T-helper 1 cell treated with Interleukin-12 subunit alpha and Interleukin-12 subunit beta and Interleukin-4 antibody, amounts not matched to agents 30 ng/mL and 1 ng/mL, for 36 hours (primary cell): ENCODE results near the gene RABL2A. TPM values are rescaled to one million over a fixed set of nuclear protein-coding genes. Genes with fewer than 3 reads are reported as not detected.
"Not testable (repeated sequence)": the region's sequence is repeated elsewhere in the genome, so short reads cannot be mapped to it uniquely, and the experiment has no call there.

Experiments used
- intact Hi-C: fragments of 100-400 bp; cut with micrococcal nuclease; formaldehyde crosslinking; loops from one replicate; pipeline ENCODE4 v1.15.1; 2024
- total RNA-seq: library from RNA; stranded (reverse); gene quantifications from 2 replicates; pipeline ENCODE4 v1.2.3, GENCODE V29; 2022

The RABL2A gene
- total RNA-seq, 1 donor from 2014 or later = 20.9 TPM

GRCh38 chr2:113606036-113606435 is 21.0 kb upstream of the RABL2A start:
- intact Hi-C loops = loop anchor here (10.0 kb wide), 1 partner anchor 369 kb away; no protein-coding TSS in a partner anchor

GRCh38 chr2:113609822-113610221 is 17.2 kb upstream of the RABL2A start:
- intact Hi-C loops = loop anchor here (10.0 kb wide), 1 partner anchor 365 kb away; no protein-coding TSS in a partner anchor

- intact Hi-C loops = not testable (repeated sequence)
These were observed 6.1 kb upstream of the RABL2A start for GRCh38 chr2:113621002-113621401.

- intact Hi-C loops = not testable (repeated sequence)
These were observed 1.2 kb upstream of the RABL2A start for GRCh38 chr2:113625906-113626305.

- intact Hi-C loops = not testable (repeated sequence)
These were observed 5.8 kb downstream of the RABL2A start for GRCh38 chr2:113632849-113633345.

GRCh38 chr2:113635358-113635757 is 8.3 kb downstream of the RABL2A start:
- intact Hi-C loops = not testable (repeated sequence)

- intact Hi-C loops = not testable (repeated sequence)
These were observed 9.2 kb downstream of the RABL2A start for GRCh38 chr2:113636226-113636625.

- intact Hi-C loops = not testable (repeated sequence)
These were observed 11.0 kb downstream of the RABL2A start for GRCh38 chr2:113638084-113638483.

- intact Hi-C loops = not testable (repeated sequence)
These were observed 19.2 kb downstream of the RABL2A start for GRCh38 chr2:113646217-113646616.

- intact Hi-C loops = not testable (repeated sequence)
These were observed 24.1 kb downstream of the RABL2A start for GRCh38 chr2:113650834-113651815.

- intact Hi-C loops = not testable (repeated sequence)
These were observed 25.5 kb downstream of the RABL2A start for GRCh38 chr2:113652599-113652998.

- intact Hi-C loops = not testable (repeated sequence)
These were observed 29.1 kb downstream of the RABL2A start for GRCh38 chr2:113656031-113656624.

GRCh38 chr2:113657735-113658134 is 30.7 kb downstream of the RABL2A start:
- intact Hi-C loops = not testable (repeated sequence)

GRCh38 chr2:113663285-113664060 is 36.4 kb downstream of the RABL2A start:
- intact Hi-C loops = not testable (repeated sequence)

- intact Hi-C loops = not testable (repeated sequence)
These were observed 37.9 kb downstream of the RABL2A start for GRCh38 chr2:113664761-113665533.

GRCh38 chr2:113669013-113669412 is 41.9 kb downstream of the RABL2A start:
- intact Hi-C loops = not testable (repeated sequence)

- intact Hi-C loops = no loop called here
These were observed 45.4 kb downstream of the RABL2A start for GRCh38 chr2:113672326-113672932.

- intact Hi-C loops = no loop called here
These were observed 48.8 kb downstream of the RABL2A start for GRCh38 chr2:113675875-113676274.

GRCh38 chr2:113676623-113677266 is 49.7 kb downstream of the RABL2A start:
- intact Hi-C loops = no loop called here

- intact Hi-C loops = no loop called here
These were observed 50.3 kb downstream of the RABL2A start for GRCh38 chr2:113677330-113677729.
